ENCODE results near the gene ITGA8. TPM values are rescaled to one million over a fixed set of nuclear protein-coding genes. Genes with fewer than 3 reads are reported as not detected.
"Not testable (repeated sequence)": the region's sequence is repeated elsewhere in the genome, so short reads cannot be mapped to it uniquely, and the experiment has no call there.

ITGA8 gene
- total RNA-seq, 2 experiments from 2014 or later: not detected

DNA sequence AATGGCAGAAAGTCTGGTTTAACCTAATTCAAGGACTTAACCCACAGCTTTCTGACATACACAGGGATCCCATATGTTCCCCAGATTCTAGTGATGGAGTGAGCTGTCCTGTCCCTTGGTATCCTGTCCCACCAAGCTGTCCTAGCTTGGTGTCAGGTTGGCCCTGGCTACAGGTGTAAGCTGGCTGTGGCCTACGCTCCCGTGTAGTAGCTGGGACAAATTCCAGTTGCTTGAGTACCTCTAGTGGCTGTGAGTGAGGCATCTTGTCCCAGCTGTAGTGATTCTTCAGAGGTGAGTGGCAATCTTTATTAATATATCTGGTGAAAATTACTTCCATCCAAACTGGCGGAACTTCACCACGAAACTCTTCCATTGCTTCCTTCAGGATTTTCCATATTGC is 243.4 kb downstream of the ITGA8 start:
- POLR2A ChIA-PET: no interaction called here
- no peaks in the 10 kb centered on the region for H3K4me1 Mint-ChIP-seq (ENCODE audit: low read depth)
- peaks cover 3% of the 10 kb centered on the region for H3K27me3 Mint-ChIP-seq (ENCODE audit: low read depth)
- no peaks in the 10 kb centered on the region for H3K36me3 Mint-ChIP-seq (ENCODE audit: low read depth)
- no peak overlapping the region for H3K27ac Mint-ChIP-seq
- no peak for DNase-seq
- CTCF ChIA-PET: no interaction called here
- no peaks in the 10 kb centered on the region for H3K9me3 Mint-ChIP-seq (ENCODE audit: insufficient read depth)
- no peak for ATAC-seq
- no peak overlapping the region for H3K4me3 Mint-ChIP-seq

DNA sequence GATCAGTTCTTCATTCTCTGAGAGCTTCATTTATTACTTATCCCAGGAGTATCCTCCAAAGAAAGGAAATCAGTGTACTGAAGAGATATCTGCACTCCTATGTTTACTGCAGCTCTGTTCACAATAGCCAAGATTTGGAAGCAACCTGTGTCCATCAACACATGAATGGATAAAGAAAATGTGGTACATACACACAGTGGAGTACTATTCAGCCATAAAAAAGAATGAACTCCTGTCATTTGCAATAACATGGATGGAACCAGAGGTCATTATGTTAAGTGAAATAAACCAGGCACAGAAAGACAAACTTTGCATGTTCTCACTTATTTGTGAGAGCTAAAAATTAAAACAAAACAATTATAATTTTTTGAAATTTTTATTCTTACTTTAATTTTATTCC is 244.3 kb downstream of the ITGA8 start:
- H3K4me3 Mint-ChIP-seq; CTCF ChIA-PET; H3K27ac Mint-ChIP-seq; H3K9me3 Mint-ChIP-seq (ENCODE audit: insufficient read depth); H3K27me3 Mint-ChIP-seq (ENCODE audit: low read depth); POLR2A ChIA-PET; H3K36me3 Mint-ChIP-seq (ENCODE audit: low read depth); H3K4me1 Mint-ChIP-seq (ENCODE audit: low read depth); DNase-seq; ATAC-seq: not testable (repeated sequence)

DNA sequence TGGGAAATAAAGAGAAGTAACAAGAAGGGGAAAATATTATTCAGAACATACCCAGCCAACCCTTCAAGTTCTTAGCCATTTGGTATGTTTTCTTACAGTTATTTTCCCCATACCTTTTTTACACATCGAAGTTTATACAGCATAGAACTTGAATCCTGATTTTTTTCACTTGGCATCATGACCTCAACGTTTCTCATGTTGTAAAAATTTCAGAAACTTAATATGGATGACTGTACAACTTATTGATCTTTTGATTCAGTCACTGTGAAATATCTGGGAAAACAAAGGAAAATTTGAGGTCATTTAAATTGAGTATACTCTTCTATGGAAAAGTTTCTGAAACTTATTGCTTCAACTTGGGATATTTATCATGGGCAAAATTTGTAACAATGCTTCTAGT is 245.1 kb downstream of the ITGA8 start:
- H3K27me3 Mint-ChIP-seq (ENCODE audit: low read depth): peaks cover 3% of the 10 kb centered on the region
- H3K36me3 Mint-ChIP-seq (ENCODE audit: low read depth): no peaks in the 10 kb centered on the region
- no peak for DNase-seq
- no peak overlapping the region for H3K4me3 Mint-ChIP-seq
- no peak for ATAC-seq
- H3K4me1 Mint-ChIP-seq (ENCODE audit: low read depth): no peaks in the 10 kb centered on the region
- H3K9me3 Mint-ChIP-seq (ENCODE audit: insufficient read depth): no peaks in the 10 kb centered on the region
- ChIA-PET POLR2A (no interaction called here), CTCF (no interaction called here)
- H3K27ac Mint-ChIP-seq: no peak overlapping the region

DNA sequence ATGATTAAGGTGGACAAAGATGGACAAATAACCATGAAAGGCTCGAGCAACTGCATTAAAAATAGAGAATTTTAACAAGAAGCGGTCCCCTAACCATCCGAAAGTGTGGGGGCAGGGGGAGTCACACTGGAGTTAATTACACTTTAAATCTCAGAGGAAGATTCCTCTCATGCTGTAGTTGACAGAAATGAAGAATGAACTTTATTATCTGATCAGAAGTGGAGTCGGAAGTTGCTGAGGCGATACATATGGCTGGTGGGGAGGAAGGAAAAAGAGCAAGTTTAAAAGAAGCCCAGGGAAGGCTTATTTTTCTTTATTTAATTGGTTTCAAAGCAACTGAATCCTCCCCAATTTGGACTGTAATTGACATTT is 246.3 kb downstream of the ITGA8 start:
- CTCF ChIA-PET: no interaction called here
- no peak overlapping the region for H3K4me3 Mint-ChIP-seq
- no peak overlapping the region for H3K27ac Mint-ChIP-seq
- no peak for ATAC-seq
- no peaks in the 10 kb centered on the region for H3K9me3 Mint-ChIP-seq (ENCODE audit: insufficient read depth)
- H3K4me1 Mint-ChIP-seq (ENCODE audit: low read depth): no peaks in the 10 kb centered on the region
- no peaks in the 10 kb centered on the region for H3K36me3 Mint-ChIP-seq (ENCODE audit: low read depth)
- peaks cover 3% of the 10 kb centered on the region for H3K27me3 Mint-ChIP-seq (ENCODE audit: low read depth)
- POLR2A ChIA-PET: no interaction called here
- DNase-seq: no peak

DNA sequence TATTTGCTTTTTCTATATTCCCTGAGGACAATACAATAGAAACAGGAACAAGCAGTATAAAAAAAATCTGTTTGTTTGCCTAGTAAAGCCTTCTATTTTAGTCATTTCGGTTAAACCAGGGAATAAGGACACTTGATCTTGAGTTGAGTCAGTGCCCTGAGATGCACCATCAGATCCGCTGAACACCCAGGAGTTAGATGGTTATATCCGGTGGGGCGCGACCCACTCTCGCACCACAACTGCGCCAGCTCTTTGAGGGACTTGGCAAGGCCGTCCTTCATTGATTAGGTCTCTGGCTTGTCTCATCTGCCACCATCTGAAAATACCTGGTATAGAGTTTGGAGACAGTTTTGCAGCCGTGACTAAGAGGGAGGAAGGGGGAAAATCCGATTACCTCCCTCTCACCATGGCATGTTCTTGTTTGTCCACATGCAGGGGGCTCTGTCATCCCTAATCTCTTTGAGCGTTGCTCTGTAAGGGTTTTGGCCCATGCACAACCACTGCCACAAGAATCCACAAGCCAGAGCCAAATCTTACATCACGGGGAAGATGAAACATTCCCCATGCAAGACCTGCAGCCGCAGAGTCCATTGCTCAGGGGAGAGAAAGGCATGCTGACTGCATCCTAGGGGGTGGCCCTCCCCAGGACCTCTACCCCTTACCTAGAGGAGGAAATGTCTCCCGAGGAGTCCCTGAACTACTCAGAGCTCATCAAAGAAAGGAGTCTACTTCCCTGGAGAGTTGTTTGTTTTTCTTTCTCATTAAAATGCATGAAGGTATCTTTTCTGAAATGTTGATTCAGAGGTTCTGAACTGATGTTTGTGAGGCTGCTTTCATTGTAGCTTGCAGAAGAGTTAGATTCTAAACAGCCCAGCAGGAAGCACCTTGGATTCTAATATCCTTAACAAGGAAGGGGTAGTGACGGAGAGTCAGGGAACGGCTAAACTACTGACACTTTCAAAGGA is 247.0 kb downstream of the ITGA8 start:
- H3K27me3 Mint-ChIP-seq (ENCODE audit: low read depth): peaks cover 3% of the 10 kb centered on the region
- H3K27ac Mint-ChIP-seq: no peak overlapping the region
- ChIA-PET CTCF (no interaction called here), POLR2A (no interaction called here)
- H3K4me3 Mint-ChIP-seq: no peak overlapping the region
- ATAC-seq (no peak), DNase-seq (no peak)
- no peaks in the 10 kb centered on the region for H3K9me3 Mint-ChIP-seq (ENCODE audit: insufficient read depth)
- no peaks in the 10 kb centered on the region for H3K4me1 Mint-ChIP-seq (ENCODE audit: low read depth)
- no peaks in the 10 kb centered on the region for H3K36me3 Mint-ChIP-seq (ENCODE audit: low read depth)

DNA sequence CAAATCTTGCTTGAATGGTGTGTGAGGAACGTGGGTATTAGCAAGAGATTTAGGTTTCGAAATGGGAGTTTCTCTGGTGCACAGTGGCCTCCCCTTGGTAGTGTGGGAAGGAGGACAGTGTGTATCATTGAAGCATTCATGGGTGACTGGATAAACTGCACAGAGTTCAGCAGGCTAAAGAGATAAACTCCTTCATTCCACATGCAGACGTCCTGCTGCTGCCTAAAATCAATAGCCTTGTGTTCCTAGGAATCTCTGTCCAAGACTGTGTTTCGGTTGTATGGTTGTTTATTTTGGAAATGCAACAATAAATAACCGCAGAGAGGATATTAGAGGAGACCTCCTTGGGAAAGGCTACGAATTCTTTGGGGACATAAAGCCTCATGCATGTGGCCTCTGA is 247.7 kb downstream of the ITGA8 start:
- H3K4me3 Mint-ChIP-seq: no peak overlapping the region
- no peak for ATAC-seq
- no peaks in the 10 kb centered on the region for H3K9me3 Mint-ChIP-seq (ENCODE audit: insufficient read depth)
- H3K27ac Mint-ChIP-seq: no peak overlapping the region
- no peaks in the 10 kb centered on the region for H3K27me3 Mint-ChIP-seq (ENCODE audit: low read depth)
- ChIA-PET POLR2A (no interaction called here), CTCF (no interaction called here)
- no peaks in the 10 kb centered on the region for H3K36me3 Mint-ChIP-seq (ENCODE audit: low read depth)
- no peak for DNase-seq
- no peaks in the 10 kb centered on the region for H3K4me1 Mint-ChIP-seq (ENCODE audit: low read depth)

DNA sequence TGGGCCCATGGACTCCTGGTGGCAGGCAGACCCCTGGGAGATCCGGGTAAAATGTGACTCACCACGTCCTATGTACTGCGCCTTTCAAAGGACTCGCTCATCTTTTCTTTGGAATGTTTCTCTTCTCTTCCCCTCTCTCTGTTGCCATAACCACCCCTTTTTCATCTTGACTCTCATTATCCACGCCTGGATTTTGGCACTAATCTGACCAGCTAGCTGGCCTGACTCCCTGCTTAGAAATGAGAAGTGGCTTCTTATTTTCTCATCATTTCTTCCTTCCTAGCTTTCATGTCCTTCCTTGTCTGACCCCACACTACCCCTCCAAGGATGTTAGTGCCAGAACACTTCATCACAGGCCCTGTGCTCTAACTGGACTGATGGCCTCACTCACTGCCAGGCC is 250.6 kb downstream of the ITGA8 start:
- Mint-ChIP-seq H3K9me3 (ENCODE audit: insufficient read depth) (no peaks in the 10 kb centered on the region), H3K27me3 (ENCODE audit: low read depth) (no peaks in the 10 kb centered on the region), H3K4me1 (ENCODE audit: low read depth) (no peaks in the 10 kb centered on the region), H3K27ac (no peak overlapping the region), H3K36me3 (ENCODE audit: low read depth) (no peaks in the 10 kb centered on the region), H3K4me3 (no peak overlapping the region)
- ChIA-PET POLR2A (no interaction called here), CTCF (interaction anchor here (0.6 kb wide), 1 partner anchor 11 kb away, joined by 3 read pairs; no protein-coding TSS in a partner anchor)
- no peak for DNase-seq
- ATAC-seq: no peak

DNA sequence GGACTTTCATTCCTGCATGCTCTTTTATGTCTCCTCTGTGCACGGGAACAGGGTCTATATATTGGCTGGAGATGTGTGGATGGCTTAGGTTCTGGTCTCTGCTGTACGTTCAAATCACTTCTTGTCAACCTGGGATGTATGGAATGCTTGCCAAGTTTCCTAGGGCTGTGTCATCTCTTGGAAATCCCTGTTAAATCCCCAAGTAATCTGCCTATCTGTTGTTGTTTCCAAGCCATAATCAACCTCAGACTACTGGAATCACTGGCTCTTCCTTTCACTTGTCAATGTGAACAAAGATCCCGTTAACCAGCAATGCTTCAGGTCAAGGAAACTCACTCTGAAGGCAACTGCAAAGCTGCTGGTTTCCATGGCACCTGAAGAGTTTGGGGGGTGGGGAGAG is 255.3 kb downstream of the ITGA8 start:
- CTCF ChIA-PET: no interaction called here
- Mint-ChIP-seq H3K9me3 (ENCODE audit: insufficient read depth) (no peaks in the 10 kb centered on the region), H3K27me3 (ENCODE audit: low read depth) (no peaks in the 10 kb centered on the region), H3K4me3 (no peak overlapping the region), H3K36me3 (ENCODE audit: low read depth) (no peaks in the 10 kb centered on the region), H3K27ac (no peak overlapping the region), H3K4me1 (ENCODE audit: low read depth) (no peaks in the 10 kb centered on the region)
- ATAC-seq (no peak), DNase-seq (no peak)
- POLR2A ChIA-PET: no interaction called here

Other genes with a start within 250 kb of the ITGA8 start
- gene MINDY3, start 140.6 kb upstream of the ITGA8 start, total RNA-seq: 10 to 100 TPM; 16.5 to 17.9 TPM

Data from activated CD8-positive, alpha-beta T cell treated with anti-CD3 and anti-CD28 coated beads, Interleukin-2, amount 10 ng/mL, durations not matched to agents 7 days and 5 days (primary cell).